GM18873 (cell line): ENCODE results near the gene GSDMA.
A peak's percentile ranks its signal among the peaks of the same experiment; 100 is the strongest.
"Not testable (repeated sequence)": the region's sequence is repeated elsewhere in the genome, so short reads cannot be mapped to it uniquely, and the experiment has no call there.

Experiments used
- ATAC-seq: cut with Tn5 transposase; IDR thresholded peaks from one replicate; pipeline ENCODE4 v1.9.1; 2021; ENCODE audit warnings: mild to moderate bottlenecking, moderate library complexity, moderate number of reproducible peaks; ENCODE audit not compliant: unreplicated experiment, low FRiP score

The GSDMA gene

DNA sequence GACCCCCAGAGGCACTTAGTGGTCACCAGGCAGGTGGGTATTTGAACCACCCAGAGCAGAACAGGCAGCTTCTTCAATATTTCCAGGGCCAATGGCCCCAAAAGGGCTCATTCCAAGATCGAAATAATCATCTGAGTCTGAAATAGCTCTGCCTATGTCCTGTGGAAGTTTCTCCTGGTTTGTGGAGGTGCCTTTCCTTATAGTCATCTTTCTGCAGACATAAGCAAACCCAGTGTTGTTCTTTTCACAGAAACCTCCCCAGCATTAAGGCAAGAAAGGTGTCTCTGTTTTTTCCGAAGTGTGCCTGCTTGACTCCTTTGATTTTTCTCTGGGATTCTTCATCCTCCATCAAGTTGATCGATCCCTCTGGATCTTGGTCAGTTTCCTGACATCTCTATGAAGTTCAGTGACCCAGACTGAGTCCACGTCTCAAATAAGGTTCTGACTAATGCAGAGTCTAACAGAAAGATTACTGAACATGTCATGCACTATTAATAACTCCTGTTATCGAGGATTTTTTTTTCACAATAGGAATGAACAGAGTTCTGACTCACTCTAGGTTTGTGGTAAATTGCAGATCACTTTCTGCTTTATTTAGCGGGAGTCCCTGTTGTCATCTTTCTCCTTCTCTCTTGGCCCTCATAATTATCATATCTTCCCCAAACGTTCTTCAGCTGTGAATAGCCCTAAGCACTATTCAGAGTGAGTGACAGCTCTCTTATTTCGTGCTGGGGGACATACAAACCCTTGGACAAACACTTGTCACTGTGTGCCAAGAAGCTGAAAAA, 33.8 kb upstream of the GSDMA start:
- no peak for ATAC-seq

DNA sequence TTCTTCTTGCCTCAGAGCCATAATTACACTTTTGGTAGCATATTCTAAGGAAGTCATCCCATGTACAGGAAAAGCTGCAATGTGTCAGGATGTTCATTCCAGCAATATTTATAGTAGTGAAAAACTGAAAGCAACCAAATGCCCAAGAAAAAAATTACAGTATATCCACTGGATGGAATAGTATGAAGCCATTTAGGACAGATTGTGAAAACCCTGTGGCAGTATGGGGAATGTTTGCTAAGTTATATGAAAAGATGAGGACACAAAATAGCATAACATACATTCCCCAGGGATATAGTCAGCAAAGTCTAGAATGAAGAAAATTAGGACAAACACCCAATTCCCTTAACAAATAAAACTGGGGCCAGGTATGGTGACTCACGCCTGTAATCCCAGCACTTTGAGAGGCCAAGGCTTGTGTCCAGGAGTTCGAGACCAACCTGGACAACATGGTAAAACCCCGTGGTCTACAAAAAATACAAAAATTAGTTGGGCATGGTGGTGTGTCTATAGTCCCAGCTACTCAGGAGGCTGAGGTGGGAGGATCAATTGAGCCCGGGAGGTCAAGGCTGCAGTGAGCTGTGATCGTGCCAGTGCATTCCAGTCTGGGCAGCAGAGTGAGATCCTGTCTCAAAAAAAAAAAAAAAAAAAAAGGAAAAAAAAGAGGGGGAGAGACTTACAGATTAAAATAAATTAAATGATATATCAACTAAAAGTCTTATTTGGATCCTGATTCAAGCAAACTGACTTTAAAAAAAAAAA, 33.0 kb upstream of the GSDMA start:
- no peak for ATAC-seq

DNA sequence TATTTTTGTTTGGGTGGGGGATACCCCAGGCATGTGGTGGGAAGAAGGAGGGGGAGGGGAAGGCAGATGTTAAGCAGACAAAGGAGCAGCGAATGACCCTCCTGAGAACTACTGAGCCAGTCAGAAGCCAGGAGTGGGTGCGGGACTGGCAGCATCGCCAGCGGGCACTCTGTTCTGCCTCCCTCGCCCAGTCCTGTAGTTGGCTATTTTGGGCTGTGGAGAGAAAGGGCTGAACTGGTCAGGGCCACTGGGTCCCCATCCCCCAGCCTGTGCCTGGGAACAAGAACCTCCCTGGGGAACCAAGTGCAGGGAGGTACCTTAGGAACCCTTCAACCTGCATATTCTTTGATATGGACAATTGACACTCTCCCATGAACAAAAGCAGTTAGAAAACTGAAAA, 28.9 kb upstream of the GSDMA start:
- ATAC-seq = no peak

DNA sequence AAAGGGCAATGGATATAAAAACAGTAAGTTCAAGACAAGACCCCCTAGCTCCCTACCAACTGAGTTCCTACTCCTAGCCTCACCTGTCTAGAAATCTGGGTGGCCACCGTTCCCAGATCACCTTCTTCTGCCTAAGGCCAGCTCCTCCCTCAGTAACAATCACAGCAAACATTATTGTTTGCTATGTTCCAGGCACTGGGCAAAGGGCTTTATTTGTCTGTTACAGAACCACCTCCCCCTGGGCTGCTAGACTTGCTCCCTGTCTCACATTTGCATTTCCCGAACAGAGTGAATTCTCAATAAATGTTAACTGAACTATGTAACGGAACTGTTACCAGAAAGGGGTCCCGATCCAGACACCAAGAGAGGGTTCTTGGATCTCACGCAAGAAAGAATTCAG, 28.5 kb upstream of the GSDMA start:
- ATAC-seq = no peak

DNA sequence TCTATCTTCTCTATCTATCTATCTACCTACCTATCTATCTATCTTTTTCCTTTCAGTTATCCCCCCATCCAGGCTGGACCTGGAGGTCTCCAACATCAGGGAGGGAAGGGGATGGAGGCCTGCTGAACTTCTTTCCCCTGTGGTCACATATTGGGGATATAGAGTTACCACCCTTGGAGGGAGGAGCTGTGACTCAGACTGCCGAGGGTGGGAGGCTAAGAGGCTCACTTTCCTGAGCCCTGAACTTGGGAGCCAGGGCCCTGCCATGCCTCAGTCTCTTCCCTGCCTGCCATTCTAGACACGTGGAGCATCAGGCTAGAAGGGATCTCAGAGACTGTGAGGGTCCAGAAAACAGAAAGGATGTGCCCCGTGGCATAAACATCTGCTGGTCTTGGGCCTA, 26.9 kb upstream of the GSDMA start:
- no peak for ATAC-seq

DNA sequence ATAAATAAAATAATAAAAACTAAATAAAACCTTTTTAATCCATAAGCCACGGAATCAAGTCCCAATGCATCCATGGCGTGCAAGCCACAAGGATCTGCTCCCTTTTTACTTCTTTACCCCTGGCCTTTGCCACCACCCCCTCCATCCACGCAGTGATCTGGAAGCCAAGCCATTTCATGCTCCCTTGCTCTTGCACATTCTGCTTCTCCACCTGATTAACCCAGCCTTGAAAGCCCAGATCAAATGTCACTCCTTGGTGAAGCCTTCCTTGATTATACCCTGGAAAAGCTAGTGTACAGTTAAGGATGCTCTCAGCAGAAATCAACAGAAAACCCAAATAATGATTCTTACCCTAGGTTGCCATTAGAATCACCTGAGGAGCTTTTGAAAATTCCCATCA, 25.4 kb upstream of the GSDMA start:
- no peak for ATAC-seq

DNA sequence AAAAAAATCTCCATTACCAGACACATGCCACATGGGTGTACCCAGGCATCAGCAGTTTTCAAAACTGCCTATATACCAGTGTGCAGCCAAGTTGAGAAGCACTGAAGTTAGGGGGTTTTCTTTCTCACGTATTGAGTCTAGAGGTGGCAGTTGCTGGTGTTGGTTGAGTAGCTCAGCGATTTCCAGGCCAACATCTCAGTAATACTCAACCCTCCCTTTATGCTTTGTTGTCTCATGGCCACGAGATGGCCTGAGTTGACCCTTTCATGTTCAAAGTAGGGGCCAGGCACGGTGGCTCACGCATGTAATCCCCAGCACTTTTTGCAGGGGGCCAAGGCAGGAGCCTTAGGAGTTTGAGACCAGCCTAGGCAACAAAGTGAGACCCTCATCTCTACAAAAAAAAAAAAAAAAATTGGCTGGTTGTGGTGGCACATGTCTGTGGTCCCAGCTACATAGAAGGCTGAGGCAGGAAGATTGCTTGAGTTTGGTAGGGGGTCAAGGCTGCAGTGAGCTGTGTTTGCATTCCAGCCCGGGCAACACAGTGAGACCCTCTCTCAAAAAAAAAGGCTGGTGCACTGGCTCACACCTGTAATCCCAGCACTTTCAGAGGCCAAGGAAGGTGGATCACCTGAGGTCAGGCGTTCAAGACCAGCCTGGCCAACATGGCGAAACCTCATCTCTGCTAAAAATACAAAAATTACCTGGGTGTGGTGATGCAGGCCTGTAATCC, 24.5 kb upstream of the GSDMA start:
- ATAC-seq = no peak

DNA sequence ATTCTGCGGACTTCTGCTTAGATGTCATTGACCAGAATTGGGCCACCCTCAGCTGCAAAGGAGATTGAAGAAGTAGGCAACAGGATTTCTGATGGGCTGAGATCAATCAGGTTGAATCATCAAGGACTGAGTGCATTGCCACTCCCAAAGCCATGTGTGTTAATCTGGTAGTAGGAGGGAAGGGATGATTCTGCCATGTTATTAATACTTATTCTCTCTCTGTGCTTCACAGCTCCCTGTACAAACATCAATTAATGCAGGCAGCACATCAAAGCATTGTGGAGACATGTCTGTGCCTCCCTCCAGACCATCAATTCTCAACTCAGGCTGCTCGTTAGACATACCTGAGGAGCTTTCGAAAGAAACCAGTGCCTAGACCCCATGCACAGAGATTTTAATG, 23.7 kb upstream of the GSDMA start:
- ATAC-seq = no peak

DNA sequence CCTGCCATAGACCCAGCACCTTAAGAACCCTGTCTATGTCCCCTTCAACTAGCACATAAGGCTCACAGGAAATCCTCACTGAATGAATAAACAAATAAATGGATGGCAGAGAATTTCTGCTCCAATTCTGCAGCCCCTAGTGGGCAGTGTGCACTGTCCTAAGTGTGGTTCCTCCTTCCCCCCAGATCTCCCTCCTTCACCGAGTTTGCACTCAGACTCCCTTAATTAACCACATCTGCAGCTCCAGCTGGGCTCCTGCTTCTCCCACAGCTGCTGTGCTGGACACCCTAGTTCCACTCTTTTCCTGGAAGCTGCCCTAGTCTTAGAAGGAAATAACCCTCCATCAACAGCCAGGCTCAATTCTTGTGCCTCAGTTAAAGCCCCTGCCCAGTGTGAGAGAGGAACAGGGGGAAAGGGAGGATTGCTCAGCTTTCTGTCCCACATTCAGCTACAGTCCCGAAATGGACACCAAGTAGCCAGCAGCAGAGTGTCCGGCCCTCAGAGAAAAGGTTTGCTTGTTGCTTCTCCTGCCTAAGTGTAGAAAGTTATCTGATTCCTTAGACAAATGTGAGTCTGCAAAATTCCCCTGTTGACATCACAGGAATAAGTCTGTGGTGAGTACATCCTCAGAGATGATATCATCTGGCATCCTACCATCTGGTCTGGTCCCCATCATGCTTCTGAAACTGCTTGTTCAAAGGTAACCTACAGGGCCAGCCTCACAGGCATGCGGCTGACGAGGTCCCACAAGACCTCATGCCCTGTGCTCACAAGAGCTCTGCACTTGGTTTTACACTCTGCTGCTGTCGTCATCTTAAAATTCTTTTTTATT, 23.0 kb upstream of the GSDMA start:
- ATAC-seq = no peak

DNA sequence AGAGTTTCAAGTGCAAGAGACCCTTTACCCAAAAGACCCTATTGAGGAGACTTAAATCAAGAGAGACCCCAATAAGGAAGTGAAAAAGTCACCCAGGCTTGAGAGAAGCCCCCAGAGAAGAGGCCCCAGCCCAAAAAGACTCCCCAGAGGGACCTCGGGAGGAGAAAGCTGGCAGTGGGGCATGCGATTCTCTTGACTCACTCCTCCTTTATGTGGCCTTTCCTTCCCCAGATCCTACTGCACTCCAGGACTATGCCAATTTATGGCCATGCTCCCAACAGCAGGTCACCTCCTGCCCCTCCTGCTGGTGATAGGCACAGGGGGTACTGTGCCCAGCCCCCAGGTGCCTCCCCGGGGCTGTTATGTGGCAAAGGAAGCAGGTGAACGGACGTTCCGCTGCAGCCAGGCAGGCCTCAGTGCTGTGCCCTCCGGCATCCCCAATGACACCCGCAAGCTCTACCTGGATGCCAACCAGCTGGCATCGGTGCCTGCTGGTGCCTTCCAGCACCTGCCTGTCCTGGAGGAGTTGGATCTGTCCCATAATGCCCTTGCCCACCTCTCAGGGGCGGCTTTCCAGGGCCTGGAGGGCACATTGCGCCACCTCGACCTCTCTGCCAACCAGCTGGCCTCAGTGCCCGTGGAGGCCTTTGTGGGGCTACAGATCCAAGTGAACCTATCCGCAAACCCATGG, 19.0 kb upstream of the GSDMA start:
- no peak for ATAC-seq

DNA sequence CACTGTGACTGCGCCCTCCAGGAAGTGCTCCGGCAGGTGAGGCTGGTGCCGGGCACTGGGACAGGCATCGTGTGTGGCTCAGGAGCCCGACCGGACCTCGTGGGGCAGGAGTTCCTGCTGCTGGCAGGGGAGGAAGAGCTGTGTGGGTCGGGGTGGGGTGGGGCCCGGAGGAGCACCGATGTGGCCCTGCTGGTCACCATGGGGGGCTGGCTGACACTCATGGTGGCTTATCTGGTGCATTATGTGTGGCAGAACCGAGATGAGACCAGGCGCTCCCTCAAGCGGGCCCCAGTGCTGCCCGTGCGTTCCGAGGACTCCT, 18.5 kb upstream of the GSDMA start:
- ATAC-seq = no peak

DNA sequence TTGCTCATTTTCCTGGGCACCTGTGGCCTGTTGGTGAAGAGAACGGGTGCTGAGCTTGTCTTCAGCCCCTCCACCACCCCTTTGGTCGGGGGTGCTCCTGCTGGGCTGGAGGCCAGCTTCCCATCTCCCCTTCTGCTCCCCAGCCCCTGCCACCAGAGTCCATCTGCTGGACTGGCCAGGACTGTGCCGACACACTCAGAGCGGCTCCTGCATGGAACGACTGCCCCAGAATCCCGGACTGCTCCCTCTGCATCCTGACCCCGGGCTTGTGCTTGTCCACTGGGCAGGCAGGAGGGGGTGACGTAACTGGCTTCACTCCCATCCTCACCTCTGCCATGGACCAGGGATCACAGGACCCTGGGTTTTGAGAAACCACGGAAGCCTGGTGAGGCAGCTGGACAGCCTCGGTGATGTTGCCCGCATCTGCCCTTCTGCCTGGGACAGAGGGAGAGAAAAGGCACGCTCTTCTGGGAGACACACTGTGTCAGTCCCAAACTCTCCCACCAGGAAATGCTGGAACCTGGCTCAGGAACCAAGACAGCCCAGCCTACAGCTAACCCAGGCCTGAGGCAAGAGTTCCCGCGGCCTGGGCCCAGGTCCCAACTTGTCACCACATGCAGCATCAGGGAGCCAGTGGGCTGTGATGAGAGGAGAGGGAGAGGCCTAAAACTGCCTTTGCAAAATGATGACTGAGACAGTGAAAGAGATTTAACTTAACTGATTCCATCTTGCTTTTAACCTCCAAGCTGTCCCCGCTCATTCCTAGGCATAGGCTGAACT, 16.1 kb upstream of the GSDMA start:
- no peak for ATAC-seq

DNA sequence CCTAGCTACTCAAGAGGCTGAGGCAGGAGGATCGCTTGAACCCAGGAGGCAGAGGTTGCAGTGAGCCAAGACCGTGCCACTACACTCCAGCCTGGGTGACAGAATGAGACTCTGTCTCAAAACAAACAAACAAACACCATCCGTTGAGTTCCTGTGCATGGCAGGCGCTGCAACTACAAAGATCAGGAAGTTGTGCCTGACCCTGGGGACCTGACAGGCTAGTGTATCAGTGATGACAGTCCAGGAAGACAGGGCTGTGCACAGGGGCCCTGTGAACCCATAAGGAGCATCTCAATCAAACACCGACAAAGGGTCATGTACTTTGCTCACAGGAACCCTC, 14.3 kb upstream of the GSDMA start:
- not testable (repeated sequence) for ATAC-seq

DNA sequence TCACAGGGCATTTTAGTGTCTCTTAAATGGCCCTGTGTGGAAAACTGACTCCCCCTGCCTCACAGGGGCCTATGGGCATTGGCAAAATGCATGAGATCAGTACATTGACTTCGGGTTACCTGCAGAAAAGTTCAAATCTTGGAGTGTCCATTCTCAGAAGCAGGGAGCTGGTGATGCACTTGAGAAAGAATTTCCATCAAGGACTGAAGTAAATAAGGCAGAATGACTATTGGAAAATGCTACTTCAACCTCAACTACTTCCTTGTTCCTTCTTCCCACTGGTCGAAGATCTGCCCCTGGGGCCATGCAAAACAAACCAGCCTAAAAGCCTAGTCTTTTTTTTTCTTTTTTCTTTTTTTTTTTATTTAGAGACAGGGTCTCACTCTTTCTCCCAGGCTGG, 13.8 kb upstream of the GSDMA start:
- ATAC-seq = no peak

DNA sequence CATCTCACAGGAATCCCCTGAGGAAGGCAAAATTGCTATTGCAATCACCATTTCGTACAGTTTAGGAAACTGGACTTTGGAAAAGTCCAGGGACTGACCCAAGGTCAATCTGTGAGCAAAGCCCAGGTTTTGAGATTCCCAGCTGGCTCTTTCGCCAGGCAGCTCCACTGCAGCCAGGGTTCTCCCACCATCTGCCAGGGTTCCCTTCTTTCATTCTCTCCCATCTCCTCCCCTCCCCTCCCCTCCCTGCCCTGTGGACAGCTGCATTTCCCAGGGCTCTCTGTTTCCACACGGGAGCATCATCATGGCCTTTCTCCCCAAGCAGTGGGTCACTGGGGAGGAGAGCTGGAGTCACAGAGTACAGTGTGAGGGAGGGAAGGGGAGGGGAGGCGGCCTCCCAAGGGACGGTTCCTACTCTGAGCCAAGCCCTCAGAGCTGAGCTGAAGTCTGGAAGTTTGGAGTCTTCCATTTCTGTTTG, 11.9 kb upstream of the GSDMA start:
- ATAC-seq = no peak

DNA sequence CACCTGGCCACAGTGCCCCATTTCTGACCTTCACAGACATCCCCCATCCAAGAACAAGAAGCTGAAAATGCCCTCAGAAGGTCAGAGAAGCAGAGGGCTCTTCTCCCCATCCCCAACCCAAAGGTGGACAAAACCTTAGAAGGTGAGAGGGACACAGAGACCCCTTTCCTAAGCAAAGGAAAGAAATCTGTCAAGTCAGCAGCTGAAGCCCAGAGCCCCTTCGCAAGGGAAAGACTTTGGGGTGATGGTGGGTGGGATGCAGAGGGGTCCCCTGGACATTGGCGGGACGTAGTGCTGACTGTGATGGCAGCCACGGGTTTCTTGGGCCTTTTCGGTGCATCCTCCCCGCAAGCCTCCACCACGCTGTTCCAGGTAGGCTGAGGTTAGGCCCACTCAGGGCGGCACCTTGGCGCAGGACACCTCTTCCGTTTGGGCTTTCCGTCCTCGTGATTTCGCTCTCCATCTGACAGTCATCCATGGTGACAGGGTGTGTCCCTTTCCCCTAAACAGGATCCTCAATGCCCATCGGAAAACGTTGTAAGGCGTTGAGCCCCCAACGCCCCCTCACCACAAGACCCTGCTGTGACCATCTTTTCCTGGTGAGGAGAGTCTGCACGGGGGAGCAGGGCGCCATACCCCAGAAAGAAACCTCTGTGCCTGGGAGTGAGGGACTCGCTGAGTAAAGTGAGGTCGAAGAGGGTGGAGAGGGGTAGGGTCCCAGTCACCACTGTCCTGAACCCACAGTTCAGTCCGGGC, 10.7 kb upstream of the GSDMA start:
- no peak for ATAC-seq

DNA sequence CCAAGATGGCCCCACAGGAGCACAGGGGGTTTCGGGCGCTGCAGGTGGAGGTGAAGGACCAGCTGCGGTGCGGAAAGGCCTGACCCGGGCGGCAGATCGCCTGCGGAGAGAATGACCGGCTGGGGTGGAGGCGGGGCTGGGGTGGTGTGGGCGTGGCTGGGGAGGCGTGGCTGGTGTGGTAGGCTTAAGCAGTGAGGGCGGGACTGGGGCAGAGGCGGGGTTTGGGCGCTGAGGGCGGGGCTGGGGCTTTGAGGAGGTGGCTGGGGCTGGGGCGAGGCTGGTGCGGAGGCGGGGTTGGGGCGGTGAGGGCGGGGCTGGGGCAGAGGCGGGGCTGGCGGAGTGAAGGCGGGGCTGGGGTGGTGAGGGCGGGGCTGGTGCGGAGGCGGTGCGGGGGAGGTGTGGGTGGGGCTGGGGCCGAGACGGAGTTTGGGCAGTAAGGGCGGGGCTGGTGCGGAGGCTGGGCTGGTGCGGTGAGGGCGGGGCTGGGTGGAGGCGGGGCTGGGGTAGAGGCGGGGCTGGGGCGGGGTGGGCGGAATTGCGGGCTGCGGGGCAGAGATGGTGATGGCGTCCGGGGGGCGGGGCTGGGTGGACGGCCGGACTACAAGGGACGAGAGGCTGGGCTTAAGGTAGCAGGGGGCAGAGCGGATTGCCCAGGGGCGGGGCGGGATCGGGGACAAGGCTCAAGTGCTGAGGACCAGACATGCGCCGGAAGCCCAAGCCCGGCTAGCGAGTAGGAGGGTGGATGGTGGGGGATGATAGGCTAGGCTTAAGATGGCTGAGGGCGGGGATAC, 9.9 kb upstream of the GSDMA start:
- ATAC-seq = peak; percentile 35

DNA sequence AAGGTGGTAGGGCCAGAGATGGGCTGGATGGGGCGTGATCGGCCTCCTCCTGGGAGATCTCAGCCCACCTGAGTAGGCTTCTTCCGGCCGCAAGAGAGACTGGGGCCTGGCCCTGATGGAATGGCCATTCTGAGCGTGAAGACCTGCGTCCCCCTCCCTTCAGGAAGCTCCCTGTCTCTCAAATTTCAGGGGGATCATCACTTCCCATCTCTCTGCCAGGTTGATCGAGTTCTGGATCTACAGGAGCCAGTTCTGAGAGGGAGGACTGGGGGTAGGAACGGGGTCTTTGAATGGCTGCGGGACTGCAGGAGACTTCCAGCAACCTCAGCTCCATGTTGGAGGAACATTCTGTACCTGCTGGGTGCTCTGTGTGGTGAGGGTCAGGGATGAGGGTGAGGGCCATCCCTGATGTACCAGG, 9.3 kb upstream of the GSDMA start:
- ATAC-seq = no peak
